ENCODE results near the gene USH2A.

USH2A gene

DNA sequence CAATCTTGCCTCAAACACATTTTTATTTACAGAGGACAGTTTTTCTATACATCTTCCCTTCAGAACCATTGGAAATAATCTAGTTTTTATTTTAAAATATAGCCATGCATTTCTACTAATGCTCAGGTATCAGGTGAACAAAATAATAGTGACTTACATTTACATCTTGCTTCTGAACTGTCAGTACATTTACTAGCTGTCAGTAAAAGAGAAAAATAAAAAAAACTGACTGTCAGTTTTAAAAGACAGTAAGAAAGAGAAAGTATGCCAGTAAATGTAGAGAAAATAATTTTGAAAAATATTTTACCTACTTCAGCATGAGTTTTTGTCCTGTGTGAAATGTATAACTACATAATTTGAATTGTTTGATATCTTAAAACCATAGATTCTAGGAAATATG, 33.5 kb downstream of the USH2A start:
- TF ChIP-seq, protein P1, sequence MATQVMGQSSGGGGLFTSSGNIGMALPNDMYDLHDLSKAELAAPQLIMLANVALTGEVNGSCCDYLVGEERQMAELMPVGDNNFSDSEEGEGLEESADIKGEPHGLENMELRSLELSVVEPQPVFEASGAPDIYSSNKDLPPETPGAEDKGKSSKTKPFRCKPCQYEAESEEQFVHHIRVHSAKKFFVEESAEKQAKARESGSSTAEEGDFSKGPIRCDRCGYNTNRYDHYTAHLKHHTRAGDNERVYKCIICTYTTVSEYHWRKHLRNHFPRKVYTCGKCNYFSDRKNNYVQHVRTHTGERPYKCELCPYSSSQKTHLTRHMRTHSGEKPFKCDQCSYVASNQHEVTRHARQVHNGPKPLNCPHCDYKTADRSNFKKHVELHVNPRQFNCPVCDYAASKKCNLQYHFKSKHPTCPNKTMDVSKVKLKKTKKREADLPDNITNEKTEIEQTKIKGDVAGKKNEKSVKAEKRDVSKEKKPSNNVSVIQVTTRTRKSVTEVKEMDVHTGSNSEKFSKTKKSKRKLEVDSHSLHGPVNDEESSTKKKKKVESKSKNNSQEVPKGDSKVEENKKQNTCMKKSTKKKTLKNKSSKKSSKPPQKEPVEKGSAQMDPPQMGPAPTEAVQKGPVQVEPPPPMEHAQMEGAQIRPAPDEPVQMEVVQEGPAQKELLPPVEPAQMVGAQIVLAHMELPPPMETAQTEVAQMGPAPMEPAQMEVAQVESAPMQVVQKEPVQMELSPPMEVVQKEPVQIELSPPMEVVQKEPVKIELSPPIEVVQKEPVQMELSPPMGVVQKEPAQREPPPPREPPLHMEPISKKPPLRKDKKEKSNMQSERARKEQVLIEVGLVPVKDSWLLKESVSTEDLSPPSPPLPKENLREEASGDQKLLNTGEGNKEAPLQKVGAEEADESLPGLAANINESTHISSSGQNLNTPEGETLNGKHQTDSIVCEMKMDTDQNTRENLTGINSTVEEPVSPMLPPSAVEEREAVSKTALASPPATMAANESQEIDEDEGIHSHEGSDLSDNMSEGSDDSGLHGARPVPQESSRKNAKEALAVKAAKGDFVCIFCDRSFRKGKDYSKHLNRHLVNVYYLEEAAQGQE (IDR thresholded peaks at IDR 0.05; ENCODE audit: low read depth): no peak
- TF ChIP-seq CREB1 (IDR thresholded peaks at IDR 0.05; ENCODE audit: low read depth): no peak
- no peak for TF ChIP-seq TCF12 (IDR thresholded peaks at IDR 0.05; ENCODE audit: low read depth)
- TF ChIP-seq, protein P2, sequence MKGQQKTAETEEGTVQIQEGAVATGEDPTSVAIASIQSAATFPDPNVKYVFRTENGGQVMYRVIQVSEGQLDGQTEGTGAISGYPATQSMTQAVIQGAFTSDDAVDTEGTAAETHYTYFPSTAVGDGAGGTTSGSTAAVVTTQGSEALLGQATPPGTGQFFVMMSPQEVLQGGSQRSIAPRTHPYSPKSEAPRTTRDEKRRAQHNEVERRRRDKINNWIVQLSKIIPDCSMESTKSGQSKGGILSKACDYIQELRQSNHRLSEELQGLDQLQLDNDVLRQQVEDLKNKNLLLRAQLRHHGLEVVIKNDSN (IDR thresholded peaks at IDR 0.05): no peak
- no peak for TF ChIP-seq FOXM1 (IDR thresholded peaks at IDR 0.05; ENCODE audit: borderline replicate concordance, low read depth)
- no peak for TF ChIP-seq TEAD4 (IDR thresholded peaks at IDR 0.05)
- no peak for TF ChIP-seq ZBTB7A (IDR thresholded peaks at IDR 0.05; ENCODE audit: low read depth)
- no peak for TF ChIP-seq EP300 (IDR thresholded peaks at IDR 0.05; ENCODE audit: borderline replicate concordance)
- no peak for TF ChIP-seq RAD21 (IDR thresholded peaks at IDR 0.05; ENCODE audit: low read depth)
- no peak for TF ChIP-seq YY1 (IDR thresholded peaks at IDR 0.05; ENCODE audit: low read depth)
- TF ChIP-seq, protein P3, sequence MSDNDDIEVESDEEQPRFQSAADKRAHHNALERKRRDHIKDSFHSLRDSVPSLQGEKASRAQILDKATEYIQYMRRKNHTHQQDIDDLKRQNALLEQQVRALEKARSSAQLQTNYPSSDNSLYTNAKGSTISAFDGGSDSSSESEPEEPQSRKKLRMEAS (IDR thresholded peaks at IDR 0.05): no peak
- TF ChIP-seq CEBPB (IDR thresholded peaks at IDR 0.05): no peak
- TF ChIP-seq EGR1 (IDR thresholded peaks at IDR 0.05): no peak
- TF ChIP-seq NFIC (IDR thresholded peaks at IDR 0.05): no peak
- no peak for TF ChIP-seq TAF1 (IDR thresholded peaks at IDR 0.05; ENCODE audit: low read depth)

DNA sequence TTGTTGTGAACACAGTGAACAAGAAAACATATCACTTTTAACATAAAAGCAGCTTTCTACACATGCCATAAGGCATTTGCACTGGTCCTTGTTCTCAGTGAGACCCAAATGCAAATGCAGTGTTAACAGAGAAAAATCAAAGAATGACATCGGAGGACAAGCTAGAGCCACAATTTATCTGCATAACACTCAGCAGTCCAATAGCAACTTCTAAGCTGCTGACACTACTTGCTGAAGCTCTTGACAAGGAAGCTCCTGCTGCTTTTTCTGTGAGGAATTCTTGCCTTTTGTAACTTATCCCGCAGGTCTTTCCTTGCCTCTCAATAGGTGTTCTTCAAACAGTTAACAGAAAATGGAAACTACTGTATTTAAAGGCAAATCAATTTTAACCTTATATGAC, 34.7 kb downstream of the USH2A start:
- no peak for TF ChIP-seq CREB1 (IDR thresholded peaks at IDR 0.05; ENCODE audit: low read depth)
- TF ChIP-seq EGR1 (IDR thresholded peaks at IDR 0.05): no peak
- no peak for TF ChIP-seq NFIC (IDR thresholded peaks at IDR 0.05)
- TF ChIP-seq ZBTB7A (IDR thresholded peaks at IDR 0.05; ENCODE audit: low read depth): no peak
- TF ChIP-seq, protein P2 (IDR thresholded peaks at IDR 0.05): no peak
- TF ChIP-seq EP300 (IDR thresholded peaks at IDR 0.05; ENCODE audit: borderline replicate concordance): no peak
- no peak for TF ChIP-seq CEBPB (IDR thresholded peaks at IDR 0.05)
- no peak for TF ChIP-seq TCF12 (IDR thresholded peaks at IDR 0.05; ENCODE audit: low read depth)
- TF ChIP-seq TEAD4 (IDR thresholded peaks at IDR 0.05): no peak
- no peak for TF ChIP-seq TAF1 (IDR thresholded peaks at IDR 0.05; ENCODE audit: low read depth)
- TF ChIP-seq, protein P1 (IDR thresholded peaks at IDR 0.05; ENCODE audit: low read depth): no peak
- no peak for TF ChIP-seq RAD21 (IDR thresholded peaks at IDR 0.05; ENCODE audit: low read depth)
- TF ChIP-seq, protein P3 (IDR thresholded peaks at IDR 0.05): no peak
- TF ChIP-seq YY1 (IDR thresholded peaks at IDR 0.05; ENCODE audit: low read depth): no peak
- TF ChIP-seq FOXM1 (IDR thresholded peaks at IDR 0.05; ENCODE audit: borderline replicate concordance, low read depth): no peak

DNA sequence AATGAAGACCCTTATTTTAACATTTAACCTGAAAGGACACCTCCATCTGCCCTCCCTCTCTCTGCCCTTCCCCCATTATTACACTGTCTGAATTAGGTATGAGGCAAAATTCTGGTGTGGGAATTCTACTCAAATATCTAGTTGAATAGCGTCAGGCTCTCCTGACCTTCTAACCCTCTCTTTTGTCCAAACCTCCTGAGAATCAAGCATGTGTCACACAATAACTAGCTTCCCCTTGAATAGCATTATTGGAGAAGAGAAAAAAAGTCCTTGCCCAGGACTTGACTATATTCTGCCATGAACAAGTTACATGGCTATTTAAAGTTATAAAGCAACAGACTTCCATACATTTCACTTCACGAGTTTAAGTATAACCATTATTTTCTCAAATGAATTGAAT, 35.5 kb downstream of the USH2A start:
- TF ChIP-seq EP300 (IDR thresholded peaks at IDR 0.05; ENCODE audit: borderline replicate concordance) (no peak), EGR1 (IDR thresholded peaks at IDR 0.05) (no peak), ZBTB7A (IDR thresholded peaks at IDR 0.05; ENCODE audit: low read depth) (no peak), TAF1 (IDR thresholded peaks at IDR 0.05; ENCODE audit: low read depth) (no peak)

DNA sequence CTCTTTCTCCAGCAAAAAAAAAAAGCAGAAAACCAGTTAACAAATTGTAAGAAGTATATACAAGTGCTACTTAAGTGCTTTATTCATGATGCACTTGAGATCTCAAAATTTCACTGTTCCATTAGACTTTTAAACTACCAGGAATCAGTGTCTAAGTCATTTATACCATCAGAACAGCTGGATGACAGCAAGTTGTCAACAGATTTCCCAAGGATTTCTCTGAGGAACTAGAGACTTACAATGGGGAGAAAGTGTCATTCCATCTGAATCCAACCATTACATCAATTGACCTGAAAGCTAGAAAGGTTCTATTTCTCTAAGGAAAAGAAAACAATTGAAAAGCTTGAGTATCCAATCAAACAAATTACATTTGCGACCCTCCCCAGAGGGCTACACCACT, 43.8 kb downstream of the USH2A start:
- no peak for TF ChIP-seq CEBPB (IDR thresholded peaks at IDR 0.05)

DNA sequence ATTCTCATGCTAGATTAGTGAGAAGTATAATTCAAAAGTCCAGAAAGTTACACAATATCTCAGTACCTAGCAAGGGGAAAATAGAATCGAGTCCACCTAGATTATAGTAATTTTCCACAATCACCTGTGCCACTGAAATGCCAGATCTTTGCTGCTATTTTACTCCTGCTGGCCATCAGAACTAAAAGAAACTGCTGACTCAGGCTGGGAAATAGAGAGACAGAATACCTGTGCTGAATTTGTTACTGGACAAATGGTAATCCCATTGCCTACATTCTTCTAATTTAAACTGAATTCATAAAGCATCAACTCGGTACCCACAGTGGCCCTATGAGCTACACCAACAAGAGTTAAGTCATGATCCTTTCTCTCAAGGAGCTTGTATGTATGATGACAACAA, 55.0 kb downstream of the USH2A start:
- no peak for TF ChIP-seq YY1 (IDR thresholded peaks at IDR 0.05; ENCODE audit: low read depth)
- no peak for TF ChIP-seq TEAD4 (IDR thresholded peaks at IDR 0.05)
- no peak for TF ChIP-seq CREB1 (IDR thresholded peaks at IDR 0.05; ENCODE audit: low read depth)
- no peak for TF ChIP-seq CEBPB (IDR thresholded peaks at IDR 0.05)
- TF ChIP-seq, protein P2 (IDR thresholded peaks at IDR 0.05): no peak
- no peak for TF ChIP-seq EGR1 (IDR thresholded peaks at IDR 0.05)
- no peak for TF ChIP-seq TAF1 (IDR thresholded peaks at IDR 0.05; ENCODE audit: low read depth)
- TF ChIP-seq ZBTB7A (IDR thresholded peaks at IDR 0.05; ENCODE audit: low read depth): no peak
- TF ChIP-seq EP300 (IDR thresholded peaks at IDR 0.05; ENCODE audit: borderline replicate concordance): no peak
- no peak for TF ChIP-seq RAD21 (IDR thresholded peaks at IDR 0.05; ENCODE audit: low read depth)
- TF ChIP-seq, protein P3 (IDR thresholded peaks at IDR 0.05): no peak
- no peak for TF ChIP-seq TCF12 (IDR thresholded peaks at IDR 0.05; ENCODE audit: low read depth)
- TF ChIP-seq FOXM1 (IDR thresholded peaks at IDR 0.05; ENCODE audit: borderline replicate concordance, low read depth): no peak
- TF ChIP-seq NFIC (IDR thresholded peaks at IDR 0.05): no peak
- TF ChIP-seq, protein P1 (IDR thresholded peaks at IDR 0.05; ENCODE audit: low read depth): no peak
